Naive B cell (primary cell): ENCODE measurements around the gene DCAF16. TPM values are rescaled to one million over a fixed set of nuclear protein-coding genes. Genes with fewer than 3 reads are reported as not detected.

Experiments
- ATAC-seq, 2 donors: fragments of 150-1000 bp; cut with Tn5 transposase; 2 replicates each; pipeline ENCODE4 v1.10.0; 2021; ENCODE audit warnings: low read depth in 2 of 2, mild to moderate bottlenecking in 2 of 2, moderate library complexity in 2 of 2
- DNase-seq: peaks from one replicate; pipeline ENCODE4 v3.0.0; 2022
- H3K27ac Mint-ChIP-seq, 6 donors: one replicate each; pipeline ENCODE4 v1.8.0; 2020 to 2022; ENCODE audit warnings: mild to moderate bottlenecking in 6 of 6, mixed read lengths in 6 of 6, moderate library complexity in 5 of 6, inconsistent platforms in 2 of 6
- H3K27me3 Mint-ChIP-seq, 3 donors: one replicate each; pipeline ENCODE4 v1.8.0; 2021 to 2022; ENCODE audit warnings: mixed read lengths in 3 of 3, mild to moderate bottlenecking in 1 of 3
- H3K36me3 Mint-ChIP-seq, 2 donors: one replicate each; pipeline ENCODE4 v1.8.0; 2020 to 2022; ENCODE audit warnings: mixed read lengths in 2 of 2, inconsistent platforms in 1 of 2, mild to moderate bottlenecking in 1 of 2
- H3K4me1 Mint-ChIP-seq, 3 donors: one replicate each; pipeline ENCODE4 v1.8.0; 2020 to 2022; ENCODE audit warnings: mixed read lengths in 3 of 3, inconsistent platforms in 1 of 3, mild to moderate bottlenecking in 1 of 3, moderate library complexity in 1 of 3
- H3K4me3 Mint-ChIP-seq, 8 donors: one replicate each; pipeline ENCODE4 v1.8.0; 2020 to 2022; ENCODE audit warnings: mild to moderate bottlenecking in 8 of 8, mixed read lengths in 8 of 8, moderate library complexity in 8 of 8, inconsistent platforms in 2 of 8
- H3K9me3 Mint-ChIP-seq, 7 donors: one replicate each; pipeline ENCODE4 v1.8.0; 2020 to 2022; ENCODE audit warnings: mixed read lengths in 7 of 7, mild to moderate bottlenecking in 5 of 7, inconsistent platforms in 2 of 7, moderate library complexity in 1 of 7
- polyA plus RNA-seq, 6 donors: library from polyadenylated mRNA; unstranded; fragments of 300-500 nt; fragmentation: Illumina TruSeq; gene quantifications; one replicate each; pipeline ENCODE4 v1.2.3, GENCODE V29; 2021; ENCODE audit warnings: low read depth in 6 of 6

DCAF16 gene
- polyA plus RNA-seq, 6 donors from 2014 or later, result 13.6 to 31.4 (median 18.6) TPM

- Mint-ChIP-seq H3K4me3 (no peak overlapping the region), H3K27ac (no peak overlapping the region), H3K4me1 (no peaks in the 10 kb centered on the region), H3K27me3 (peaks cover 0 to 12% (median 4%) of the 10 kb centered on the region in 3 donors), H3K9me3 (peaks cover 0 to 3% (median 0%) of the 10 kb centered on the region in 7 donors), H3K36me3 (no peaks in the 10 kb centered on the region)
- DNase-seq (no peak), ATAC-seq (no peak)
Measured at GRCh38 chr4:17773135-17773698, 37.3 kb downstream of the DCAF16 start.

GRCh38 chr4:17771284-17771908 is 39.2 kb downstream of the DCAF16 start:
- DNase-seq (no peak), ATAC-seq (no peak)
- Mint-ChIP-seq H3K36me3 (no peaks in the 10 kb centered on the region), H3K27ac (no peak overlapping the region), H3K9me3 (peaks cover 0 to 8% (median 0%) of the 10 kb centered on the region in 7 donors), H3K27me3 (peaks cover 0 to 12% (median 6%) of the 10 kb centered on the region in 3 donors), H3K4me1 (no peaks in the 10 kb centered on the region), H3K4me3 (no peak overlapping the region)

GRCh38 chr4:17770845-17771244 is 39.7 kb downstream of the DCAF16 start:
- peaks cover 0 to 13% (median 5%) of the 10 kb centered on the region in 7 donors for H3K9me3 Mint-ChIP-seq
- H3K36me3 Mint-ChIP-seq, result no peaks in the 10 kb centered on the region
- DNase-seq (no peak), ATAC-seq (no peak)
- H3K4me3 Mint-ChIP-seq, result no peak overlapping the region
- peaks cover 0 to 17% (median 10%) of the 10 kb centered on the region in 3 donors for H3K27me3 Mint-ChIP-seq
- H3K4me1 Mint-ChIP-seq, result peaks cover 0 to under 1% (median 0%) of the 10 kb centered on the region in 3 donors
- no peak overlapping the region for H3K27ac Mint-ChIP-seq

DNA sequence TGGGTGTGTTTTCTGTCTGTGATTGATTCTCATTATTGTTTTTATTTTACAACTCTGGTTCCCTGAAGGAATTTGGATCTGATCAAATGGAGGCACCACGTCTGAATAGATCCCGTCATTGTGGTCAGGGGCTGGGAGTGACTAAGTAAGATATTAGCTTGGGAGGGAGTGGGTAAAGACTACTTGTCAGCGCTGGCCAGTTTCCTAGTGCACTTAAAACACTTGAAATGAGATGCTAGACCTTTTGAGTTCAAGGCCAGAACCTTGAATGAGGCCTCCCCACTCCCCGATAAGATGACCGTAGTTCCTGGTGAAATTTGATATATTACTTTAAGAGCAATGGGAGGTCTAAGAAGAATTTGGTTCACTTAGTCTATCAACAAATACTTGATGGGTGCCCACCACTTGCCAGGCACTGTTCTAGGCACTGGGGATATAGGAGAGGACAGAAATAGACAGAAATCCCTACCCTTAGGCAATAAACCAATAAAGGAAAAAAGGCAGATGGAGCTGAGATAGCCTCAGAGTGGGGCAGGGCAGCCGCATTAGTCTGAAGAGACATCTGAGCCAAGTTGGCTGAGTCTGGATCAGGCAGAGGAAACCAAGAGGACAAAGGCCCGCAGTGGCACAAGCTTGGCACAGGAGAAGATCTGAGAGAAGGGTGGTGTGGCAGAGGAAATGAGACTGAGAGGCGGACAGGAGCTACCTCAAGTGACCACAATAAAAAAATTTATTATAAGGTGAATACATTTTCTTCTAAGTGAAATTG is 41.0 kb downstream of the DCAF16 start:
- peaks cover 0 to 17% (median 10%) of the 10 kb centered on the region in 3 donors for H3K27me3 Mint-ChIP-seq
- DNase-seq (no peak), ATAC-seq (no peak)
- H3K9me3 Mint-ChIP-seq, result peaks cover 0 to 14% (median 8%) of the 10 kb centered on the region in 7 donors
- H3K4me3 Mint-ChIP-seq, result no peak overlapping the region
- no peaks in the 10 kb centered on the region for H3K36me3 Mint-ChIP-seq
- peaks cover 0 to 3% (median 0%) of the 10 kb centered on the region in 3 donors for H3K4me1 Mint-ChIP-seq
- H3K27ac Mint-ChIP-seq, result no peak overlapping the region

DNA sequence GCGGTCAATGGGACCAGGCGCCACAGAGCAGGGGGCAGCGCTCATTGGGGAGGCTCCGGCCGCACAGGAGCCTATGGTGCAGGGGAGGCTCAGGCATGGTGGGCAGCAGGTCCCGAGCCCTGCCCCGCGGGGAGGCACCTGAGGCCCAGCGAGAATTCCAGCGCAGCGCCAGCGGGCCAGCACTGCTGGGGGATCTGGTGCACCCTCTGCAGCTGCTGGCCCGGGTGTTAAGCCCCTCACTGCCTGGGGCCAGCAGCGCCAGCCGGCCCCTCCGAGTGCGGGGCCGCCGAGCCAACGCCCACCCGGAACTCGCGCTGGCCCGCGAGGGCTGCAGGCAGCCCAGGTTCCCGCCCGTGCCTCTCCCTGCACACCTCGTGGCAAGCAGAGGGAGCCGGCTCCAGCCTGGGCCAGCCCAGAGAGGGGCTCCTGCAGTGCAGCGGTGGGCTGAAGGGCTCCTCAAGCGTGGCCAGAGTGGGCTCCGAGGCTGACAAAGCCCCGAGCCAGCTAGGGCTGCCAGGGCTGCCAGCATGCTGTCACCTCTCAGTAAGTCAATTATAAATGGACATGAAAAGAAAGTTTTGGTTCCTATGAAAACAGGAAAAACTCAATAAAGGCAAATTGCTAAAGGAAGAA is 43.6 kb downstream of the DCAF16 start:
- Mint-ChIP-seq H3K27ac (no peak overlapping the region), H3K4me3 (no peak overlapping the region), H3K9me3 (peaks cover 0 to 11% (median 8%) of the 10 kb centered on the region in 7 donors), H3K36me3 (no peaks in the 10 kb centered on the region), H3K27me3 (peaks cover 0 to 22% (median 11%) of the 10 kb centered on the region in 3 donors), H3K4me1 (peaks cover 0 to 3% (median 0%) of the 10 kb centered on the region in 3 donors)
- DNase-seq (no peak), ATAC-seq (no peak)

DNA sequence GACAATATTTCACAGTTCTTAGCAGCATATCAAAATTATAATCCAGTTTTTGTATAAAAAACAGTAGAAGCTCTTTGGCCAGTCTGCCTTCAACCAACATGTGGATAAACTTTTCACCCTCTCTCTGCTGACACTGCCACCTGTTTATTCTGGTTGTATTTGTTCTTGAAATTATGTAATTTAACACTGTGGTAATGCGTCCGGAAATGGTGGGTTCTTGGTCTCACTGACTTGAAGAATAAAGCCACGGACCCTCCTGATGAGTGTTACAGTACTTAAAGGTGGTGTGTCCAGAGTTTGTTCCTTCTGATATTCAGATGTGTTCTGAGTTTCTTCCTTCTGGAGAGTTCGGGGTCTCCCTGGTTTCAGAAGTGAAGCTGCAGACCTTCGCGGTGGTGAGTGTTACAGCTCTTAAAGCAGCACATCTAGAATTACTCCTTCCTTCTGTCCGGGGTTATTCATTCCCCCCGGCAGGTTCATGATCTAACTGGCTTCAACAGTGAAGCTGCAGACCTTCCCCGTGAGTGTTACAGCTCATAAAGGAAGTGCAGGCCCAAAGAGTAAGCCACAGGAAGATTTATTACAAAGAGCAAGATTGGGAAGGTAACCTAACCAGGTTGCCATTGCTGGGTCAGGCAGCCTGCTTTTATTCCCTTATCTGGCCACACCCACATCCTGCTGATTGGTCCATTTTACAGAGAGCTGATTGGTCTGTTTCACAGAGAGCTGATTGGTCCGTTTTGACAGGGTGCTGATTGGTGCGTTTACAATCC is 44.9 kb downstream of the DCAF16 start:
- peaks cover 0 to 3% (median 0%) of the 10 kb centered on the region in 3 donors for H3K4me1 Mint-ChIP-seq
- peaks cover 0 to 26% (median 11%) of the 10 kb centered on the region in 3 donors for H3K27me3 Mint-ChIP-seq
- H3K36me3 Mint-ChIP-seq, result no peaks in the 10 kb centered on the region
- ATAC-seq (no peak), DNase-seq (no peak)
- no peak overlapping the region for H3K27ac Mint-ChIP-seq
- H3K4me3 Mint-ChIP-seq, result peak overlapping the region in 1 of 8 donors; percentile 3
- peaks cover 0 to 11% (median 8%) of the 10 kb centered on the region in 7 donors for H3K9me3 Mint-ChIP-seq

DNA sequence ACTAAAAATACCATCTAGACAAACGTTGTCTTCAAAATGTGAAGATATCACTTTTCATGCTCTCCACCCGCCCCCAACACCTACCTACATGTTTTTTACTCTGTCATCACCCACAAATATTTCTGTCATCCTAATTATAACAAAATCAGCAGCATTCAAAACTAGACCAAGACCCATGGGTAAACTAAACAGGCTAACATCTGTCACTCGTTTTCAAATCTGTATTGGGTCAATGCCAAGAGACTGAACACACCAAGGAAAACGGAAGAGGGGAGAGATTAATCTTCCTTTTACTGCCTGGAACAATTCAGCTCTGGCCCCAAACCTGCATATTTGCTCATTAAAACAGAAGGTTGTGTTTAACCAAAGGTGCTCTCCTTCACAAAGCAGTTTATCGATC is 46.6 kb downstream of the DCAF16 start:
- ATAC-seq, result no peak
- no peak for DNase-seq
- H3K4me1 Mint-ChIP-seq, result peaks cover 0 to 4% (median 0%) of the 10 kb centered on the region in 3 donors
- peaks cover 0 to 11% (median 8%) of the 10 kb centered on the region in 7 donors for H3K9me3 Mint-ChIP-seq
- H3K4me3 Mint-ChIP-seq, result no peak overlapping the region
- H3K36me3 Mint-ChIP-seq, result no peaks in the 10 kb centered on the region
- H3K27me3 Mint-ChIP-seq, result peaks cover 0 to 26% (median 14%) of the 10 kb centered on the region in 3 donors
- H3K27ac Mint-ChIP-seq, result no peak overlapping the region

DNA sequence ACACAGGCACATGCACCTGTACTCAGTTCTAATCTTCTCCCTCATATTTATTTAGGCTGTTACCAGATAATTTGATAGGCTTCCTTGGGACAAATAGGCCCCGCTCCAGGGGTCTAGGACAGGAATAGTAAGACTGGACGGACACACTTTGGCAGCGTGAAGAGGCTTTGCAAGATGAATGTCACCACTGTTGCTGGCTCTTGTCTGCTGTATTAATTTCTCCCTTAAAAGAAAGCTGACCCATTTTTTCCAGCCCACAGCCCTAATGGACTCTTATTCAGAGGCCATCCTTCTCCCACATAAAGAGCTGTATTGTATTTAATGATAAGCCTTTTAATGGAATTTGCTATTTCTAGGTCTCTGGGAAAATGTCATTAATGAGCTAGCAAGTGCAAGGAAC is 47.1 kb downstream of the DCAF16 start:
- ATAC-seq, result no peak
- peaks cover 0 to 4% (median 0%) of the 10 kb centered on the region in 3 donors for H3K4me1 Mint-ChIP-seq
- no peak overlapping the region for H3K4me3 Mint-ChIP-seq

GRCh38 chr4:17762726-17763125 is 47.8 kb downstream of the DCAF16 start:
- H3K27ac Mint-ChIP-seq, result no peak overlapping the region
- peaks cover 0 to 10% (median 8%) of the 10 kb centered on the region in 7 donors for H3K9me3 Mint-ChIP-seq
- DNase-seq, result no peak
- no peaks in the 10 kb centered on the region for H3K36me3 Mint-ChIP-seq
- peaks cover 0 to 4% (median 0%) of the 10 kb centered on the region in 3 donors for H3K4me1 Mint-ChIP-seq
- H3K27me3 Mint-ChIP-seq, result peaks cover 0 to 26% (median 14%) of the 10 kb centered on the region in 3 donors
- no peak for ATAC-seq
- no peak overlapping the region for H3K4me3 Mint-ChIP-seq

More for the DNA sequence above, 47.1 kb downstream of the DCAF16 start:
- Mint-ChIP-seq H3K27ac (no peak overlapping the region), H3K27me3 (peaks cover 0 to 26% (median 14%) of the 10 kb centered on the region in 3 donors), H3K36me3 (no peaks in the 10 kb centered on the region), H3K9me3 (peaks cover 0 to 11% (median 8%) of the 10 kb centered on the region in 7 donors)
- no peak for DNase-seq

DNA sequence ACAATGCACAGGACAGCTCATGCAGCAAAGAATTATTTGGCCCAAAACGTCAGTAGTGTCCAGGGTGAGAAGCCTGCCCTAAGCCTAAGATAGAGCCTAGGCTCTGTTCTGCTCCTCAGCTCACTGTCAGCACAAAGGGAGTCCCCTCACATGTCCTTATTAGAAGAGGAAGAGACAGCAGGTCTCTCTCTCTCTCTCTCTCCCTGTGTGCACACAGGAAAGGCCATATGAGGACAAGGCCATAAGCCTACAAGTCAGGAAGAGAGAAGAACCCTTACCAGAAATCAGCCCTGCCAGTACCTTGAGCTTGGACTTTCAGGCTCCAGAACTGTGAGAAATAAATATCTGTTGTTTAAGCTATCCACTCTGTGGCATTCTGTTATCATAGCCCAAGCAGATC is 49.5 kb downstream of the DCAF16 start:
- no peak overlapping the region for H3K4me3 Mint-ChIP-seq
- peaks cover 0 to 4% (median 0%) of the 10 kb centered on the region in 3 donors for H3K4me1 Mint-ChIP-seq
- no peak for ATAC-seq
- DNase-seq, result no peak
- peaks cover 0 to 23% (median 10%) of the 10 kb centered on the region in 3 donors for H3K27me3 Mint-ChIP-seq
- no peak overlapping the region for H3K27ac Mint-ChIP-seq
- no peaks in the 10 kb centered on the region for H3K36me3 Mint-ChIP-seq
- H3K9me3 Mint-ChIP-seq, result peaks cover 0 to 7% (median 4%) of the 10 kb centered on the region in 7 donors

DNA sequence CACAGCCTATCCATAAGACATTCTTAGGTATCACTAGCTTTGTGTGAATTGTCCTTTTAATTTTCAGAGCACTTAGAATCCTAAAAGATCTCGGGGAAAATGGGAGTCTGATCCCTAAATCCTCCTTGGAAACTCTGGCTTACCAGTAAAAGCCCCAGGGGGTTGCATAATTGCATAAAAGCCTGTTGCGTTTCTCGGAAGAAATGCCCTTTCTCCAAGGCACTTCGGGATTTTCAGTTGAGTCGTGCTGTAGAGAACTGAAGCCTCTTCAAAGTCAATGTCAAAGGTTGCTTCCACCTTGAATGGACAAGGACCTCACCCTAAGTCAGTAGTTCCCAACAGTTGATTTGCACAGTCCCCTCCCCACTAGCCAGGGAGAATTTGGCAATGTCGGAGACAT is 49.9 kb downstream of the DCAF16 start:
- no peak overlapping the region for H3K27ac Mint-ChIP-seq
- H3K36me3 Mint-ChIP-seq, result no peaks in the 10 kb centered on the region
- DNase-seq, result no peak
- H3K9me3 Mint-ChIP-seq, result peaks cover 0 to 3% (median 0%) of the 10 kb centered on the region in 7 donors
- peaks cover 0 to 2% (median 0%) of the 10 kb centered on the region in 3 donors for H3K4me1 Mint-ChIP-seq
- no peak overlapping the region for H3K4me3 Mint-ChIP-seq
- no peak for ATAC-seq
- peaks cover 1 to 22% (median 9%) of the 10 kb centered on the region in 3 donors for H3K27me3 Mint-ChIP-seq

DNA sequence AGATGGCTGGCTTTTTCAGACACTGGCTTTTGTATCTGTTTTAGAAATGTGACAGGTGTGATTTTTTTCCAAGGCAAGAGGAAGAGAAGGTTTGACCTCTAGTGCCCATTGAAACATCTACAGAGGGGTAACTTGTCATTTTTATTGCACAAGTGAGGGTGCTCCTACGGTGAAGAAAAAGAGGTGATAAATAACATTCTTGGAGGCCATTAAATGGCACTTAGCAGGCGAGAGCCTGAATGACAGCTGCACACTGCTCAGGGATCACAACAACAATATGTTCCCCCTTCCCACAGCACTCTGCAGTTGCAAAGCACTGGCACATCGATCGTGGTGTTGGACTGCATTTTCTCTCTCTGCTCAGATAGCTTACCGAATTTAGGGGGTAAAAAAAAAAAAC is 52.1 kb downstream of the DCAF16 start:
- H3K27ac Mint-ChIP-seq, result no peak overlapping the region

More for the DNA sequence above, 52.1 kb downstream of the DCAF16 start:
- Mint-ChIP-seq H3K36me3 (no peaks in the 10 kb centered on the region), H3K9me3 (no peaks in the 10 kb centered on the region), H3K27me3 (peaks cover 3 to 20% (median 12%) of the 10 kb centered on the region in 3 donors), H3K4me3 (no peak overlapping the region), H3K4me1 (peaks cover 0 to 2% (median 0%) of the 10 kb centered on the region in 3 donors)
- ATAC-seq (no peak), DNase-seq (no peak)
